Mammary epithelial cell (primary cell): Measurements from ENCODE around the gene NLRX1.

Experiments
- CTCF ChIP-seq, 2 donors: IDR thresholded peaks in 1 of 2; conservative IDR thresholded peaks in 1 of 2; 2 replicates each; pipeline ENCODE4 v1.5.1; 2011 to 2012; ENCODE audit warnings: inconsistent platforms in 2 of 2, low read length in 2 of 2, mild to moderate bottlenecking in 2 of 2, control low read depth in 1 of 2, low read depth in 1 of 2; ENCODE audit not compliant: insufficient read depth in 1 of 2; ENCODE audit errors: extremely low read depth in 1 of 2
- EZH2 ChIP-seq: IDR thresholded peaks from 2 replicates; pipeline ENCODE4 v1.6.1; 2012; ENCODE audit warnings: low read length, inconsistent platforms, borderline replicate concordance

- TF ChIP-seq CTCF (conservative IDR thresholded peaks at IDR 0.05 in 1 of 2, IDR thresholded peaks at IDR 0.05 in 1 of 2; ENCODE audit: extremely low read depth in 1 of 2, insufficient read depth in 1 of 2, low read depth in 1 of 2, low read length in 2 of 2) (peak; percentile 49 to 70), EZH2 (no peak)
These were observed 34.0 kb upstream of the NLRX1 start for GRCh38 chr11:119134389-119134978.
